Erythroblast (primary cell): ENCODE results near the gene SHANK1.
"Not testable (repeated sequence)": the region's sequence is repeated elsewhere in the genome, so short reads cannot be mapped to it uniquely, and the experiment has no call there.

Source experiments
- GATA1 ChIP-seq: IDR thresholded peaks from 2 replicates; pipeline ENCODE4 v1.6.1; 2011; ENCODE audit warnings: low read depth, mild to moderate bottlenecking, control low read depth, low read length, moderate library complexity
- POLR2A ChIP-seq: IDR thresholded peaks from 2 replicates; pipeline ENCODE4 v1.6.1; 2011; ENCODE audit warnings: mild to moderate bottlenecking, low read length

- not testable (repeated sequence) for TF ChIP-seq GATA1, POLR2A
Observed at GRCh38 chr19:50757624-50758023, 38.0 kb upstream of the SHANK1 start.
